GM12878 (cell line): ENCODE results near the gene KCNB1. TPM values are rescaled to one million over a fixed set of nuclear protein-coding genes. Genes with fewer than 3 reads are reported as not detected.

Experiments
- CHD1 ChIP-seq: IDR thresholded peaks from 2 replicates; pipeline ENCODE4 v1.6.1; 2012; ENCODE audit warnings: low read depth, low read length, improper control_type of control experiment
- HCFC1 ChIP-seq: fragments of 150-350 bp; IDR thresholded peaks from 2 replicates; pipeline ENCODE4 v1.6.1; 2014; ENCODE audit warnings: low read length
- MEF2B ChIP-seq: fragments of 450-650 bp; IDR thresholded peaks from 2 replicates; pipeline ENCODE4 v1.6.1; 2018; ENCODE audit warnings: mild to moderate bottlenecking, moderate library complexity; ENCODE audit not compliant: partially characterized antibody, poor library complexity, severe bottlenecking
- NBN ChIP-seq: fragments of 450-650 bp; IDR thresholded peaks from 2 replicates; pipeline ENCODE4 v1.6.1; 2016
- NR2C1 ChIP-seq: fragments of 450-650 bp; IDR thresholded peaks from 2 replicates; pipeline ENCODE4 v1.6.1; 2017; ENCODE audit warnings: antibody characterized with exemption, mild to moderate bottlenecking, moderate library complexity
- STAT3 ChIP-seq: IDR thresholded peaks from 2 replicates; pipeline ENCODE4 v1.6.1; 2011; ENCODE audit warnings: low read depth, low read length, improper control_type of control experiment
- SUPT20H ChIP-seq: IDR thresholded peaks from 2 replicates; pipeline ENCODE4 v1.6.1; 2011; ENCODE audit warnings: low read depth, mild to moderate bottlenecking, low read length, moderate library complexity, borderline replicate concordance; ENCODE audit not compliant: control insufficient read depth
- YY1 ChIP-seq: IDR thresholded peaks from 2 replicates; pipeline ENCODE4 v1.6.1; 2011; ENCODE audit warnings: low read depth, mild to moderate bottlenecking, low read length
- polyA plus RNA-seq, 11 experiments: library from polyadenylated mRNA; depleted of rRNA in 4 of 11; unstranded in 6 of 11; stranded (reverse) in 5 of 11; fragments of >200 nt; fragmentation: Nextera tagmentation in 4 of 11; fragmentation: Illumina TruSeq in 1 of 11; extraction: Ambion mirVana in 4 of 11; extraction: Trizol in 1 of 11; gene quantifications; 1 replicate in 1 of 11; 2 replicates in 10 of 11; pipeline versions ENCODE4 v1.2.1 to v1.2.3, GENCODE V29; 2011 to 2016; ENCODE audit warnings: inconsistent platforms in 2 of 11, missing spikeins in 2 of 11, low read depth in 1 of 11
- total RNA-seq, 4 experiments: library from RNA; depleted of rRNA in 3 of 4; stranded (reverse); fragments of >200 nt in 3 of 4; fragmentation: Illumina TruSeq in 1 of 4; extraction: Trizol in 1 of 4; gene quantifications; 2 replicates each; pipeline versions ENCODE4 v1.2.1 to v1.2.3, GENCODE V29; 2013 to 2021
- TF ChIP-seq, protein P1 (sequence below): fragments of 450-650 bp; IDR thresholded peaks from 2 replicates; pipeline ENCODE4 v1.6.1; 2017; ENCODE audit warnings: mild to moderate bottlenecking, moderate library complexity
- TF ChIP-seq, protein P2 (sequence below): fragments of 150-350 bp; IDR thresholded peaks from 2 replicates; pipeline ENCODE4 v1.6.1; 2014; ENCODE audit warnings: mild to moderate bottlenecking, low read depth, low read length

The KCNB1 gene
- total and polyA plus RNA-seq, 10 of the 15 experiments (the other 5 are each of a cell fraction or from before 2014, with no cell fraction given): 0.02 to 0.08 (median 0.03) TPM; not detected in 7

DNA sequence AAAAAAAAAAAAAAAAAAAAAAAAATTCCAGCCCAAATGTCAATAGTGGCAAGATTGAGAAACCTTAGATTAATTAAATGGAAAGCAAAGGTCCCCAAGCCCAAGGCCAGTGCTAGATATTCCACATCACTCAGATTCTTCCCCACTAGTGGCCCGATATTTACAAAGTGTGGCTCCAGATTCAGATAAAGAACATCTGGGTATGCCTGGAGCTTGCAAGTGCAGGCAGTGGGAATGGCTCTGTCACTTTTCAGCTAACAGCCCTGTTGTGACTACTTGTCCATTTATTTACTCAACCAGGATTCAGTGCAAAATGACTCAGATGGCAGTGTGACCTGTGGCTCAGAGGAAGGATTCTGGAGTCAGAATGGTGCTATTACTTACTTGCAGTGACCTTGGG, 8.2 kb upstream of the KCNB1 start (continued):
- TF ChIP-seq, protein P1, sequence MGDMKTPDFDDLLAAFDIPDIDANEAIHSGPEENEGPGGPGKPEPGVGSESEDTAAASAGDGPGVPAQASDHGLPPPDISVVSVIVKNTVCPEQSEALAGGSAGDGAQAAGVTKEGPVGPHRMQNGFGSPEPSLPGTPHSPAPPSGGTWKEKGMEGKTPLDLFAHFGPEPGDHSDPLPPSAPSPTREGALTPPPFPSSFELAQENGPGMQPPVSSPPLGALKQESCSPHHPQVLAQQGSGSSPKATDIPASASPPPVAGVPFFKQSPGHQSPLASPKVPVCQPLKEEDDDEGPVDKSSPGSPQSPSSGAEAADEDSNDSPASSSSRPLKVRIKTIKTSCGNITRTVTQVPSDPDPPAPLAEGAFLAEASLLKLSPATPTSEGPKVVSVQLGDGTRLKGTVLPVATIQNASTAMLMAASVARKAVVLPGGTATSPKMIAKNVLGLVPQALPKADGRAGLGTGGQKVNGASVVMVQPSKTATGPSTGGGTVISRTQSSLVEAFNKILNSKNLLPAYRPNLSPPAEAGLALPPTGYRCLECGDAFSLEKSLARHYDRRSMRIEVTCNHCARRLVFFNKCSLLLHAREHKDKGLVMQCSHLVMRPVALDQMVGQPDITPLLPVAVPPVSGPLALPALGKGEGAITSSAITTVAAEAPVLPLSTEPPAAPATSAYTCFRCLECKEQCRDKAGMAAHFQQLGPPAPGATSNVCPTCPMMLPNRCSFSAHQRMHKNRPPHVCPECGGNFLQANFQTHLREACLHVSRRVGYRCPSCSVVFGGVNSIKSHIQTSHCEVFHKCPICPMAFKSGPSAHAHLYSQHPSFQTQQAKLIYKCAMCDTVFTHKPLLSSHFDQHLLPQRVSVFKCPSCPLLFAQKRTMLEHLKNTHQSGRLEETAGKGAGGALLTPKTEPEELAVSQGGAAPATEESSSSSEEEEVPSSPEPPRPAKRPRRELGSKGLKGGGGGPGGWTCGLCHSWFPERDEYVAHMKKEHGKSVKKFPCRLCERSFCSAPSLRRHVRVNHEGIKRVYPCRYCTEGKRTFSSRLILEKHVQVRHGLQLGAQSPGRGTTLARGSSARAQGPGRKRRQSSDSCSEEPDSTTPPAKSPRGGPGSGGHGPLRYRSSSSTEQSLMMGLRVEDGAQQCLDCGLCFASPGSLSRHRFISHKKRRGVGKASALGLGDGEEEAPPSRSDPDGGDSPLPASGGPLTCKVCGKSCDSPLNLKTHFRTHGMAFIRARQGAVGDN: no peak
- TF ChIP-seq, protein P2, sequence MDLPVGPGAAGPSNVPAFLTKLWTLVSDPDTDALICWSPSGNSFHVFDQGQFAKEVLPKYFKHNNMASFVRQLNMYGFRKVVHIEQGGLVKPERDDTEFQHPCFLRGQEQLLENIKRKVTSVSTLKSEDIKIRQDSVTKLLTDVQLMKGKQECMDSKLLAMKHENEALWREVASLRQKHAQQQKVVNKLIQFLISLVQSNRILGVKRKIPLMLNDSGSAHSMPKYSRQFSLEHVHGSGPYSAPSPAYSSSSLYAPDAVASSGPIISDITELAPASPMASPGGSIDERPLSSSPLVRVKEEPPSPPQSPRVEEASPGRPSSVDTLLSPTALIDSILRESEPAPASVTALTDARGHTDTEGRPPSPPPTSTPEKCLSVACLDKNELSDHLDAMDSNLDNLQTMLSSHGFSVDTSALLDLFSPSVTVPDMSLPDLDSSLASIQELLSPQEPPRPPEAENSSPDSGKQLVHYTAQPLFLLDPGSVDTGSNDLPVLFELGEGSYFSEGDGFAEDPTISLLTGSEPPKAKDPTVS: no peak
- TF ChIP-seq STAT3 (no peak), YY1 (no peak), NR2C1 (no peak), MEF2B (no peak), CHD1 (no peak), NBN (no peak), HCFC1 (no peak), SUPT20H (no peak)
- TF ChIP-seq, all 136 proteins: peak for 0
